Neural cell (in vitro differentiated cells): ENCODE data around the gene FAM219A. TPM values are rescaled to one million over a fixed set of nuclear protein-coding genes. Genes with fewer than 3 reads are reported as not detected.

Experiments
- H2AFZ ChIP-seq: fragments of 200-600, 300-800 bp; sonication (generic), shearing (Covaris generic); 2 replicates; pipeline ENCODE4 v1.6.0; 2014; ENCODE audit warnings: low read depth, mild to moderate bottlenecking, antibody characterized with exemption, low read length, moderate library complexity
- H3F3A ChIP-seq: fragments of 200-600 bp; shearing (Covaris generic); 2 replicates; pipeline ENCODE4 v1.6.1; 2016; ENCODE audit warnings: mild to moderate bottlenecking, moderate library complexity, mixed read lengths, antibody characterized with exemption, low read length; ENCODE audit not compliant: insufficient read depth, poor library complexity, severe bottlenecking
- H3K27ac ChIP-seq: fragments of 200-600, 300-800 bp; sonication (generic), shearing (Covaris generic); 2 replicates; pipeline ENCODE4 v1.5.1; 2014; ENCODE audit warnings: mild to moderate bottlenecking, low read length, moderate library complexity
- H3K27me3 ChIP-seq: fragments of 300-800, 200-600 bp; sonication (generic), shearing (Covaris generic); 2 replicates; pipeline ENCODE4 v1.6.0; 2014; ENCODE audit warnings: mild to moderate bottlenecking, low read depth, low read length, moderate library complexity; ENCODE audit not compliant: insufficient read depth
- H3K36me3 ChIP-seq: fragments of 300-800, 200-600 bp; sonication (generic), shearing (Covaris generic); 2 replicates; pipeline ENCODE4 v1.5.1; 2014; ENCODE audit warnings: mild to moderate bottlenecking, antibody characterized with exemption, low read length, moderate library complexity; ENCODE audit not compliant: insufficient read depth
- H3K4me2 ChIP-seq: fragments of 300-800, 200-600 bp; sonication (generic), shearing (Covaris generic); 2 replicates; pipeline ENCODE4 v1.6.0; 2014; ENCODE audit warnings: mild to moderate bottlenecking, low read length
- H3K4me3 ChIP-seq: fragments of 300-800, 200-600 bp; sonication (generic), shearing (Covaris generic); 2 replicates; pipeline ENCODE4 v1.5.1; 2014; ENCODE audit warnings: mild to moderate bottlenecking, low read length, moderate library complexity
- H3K79me2 ChIP-seq: fragments of 200-600 bp; shearing (Covaris generic); replicated peaks from 2 replicates; pipeline ENCODE4 v1.6.0; 2014; ENCODE audit warnings: mild to moderate bottlenecking, low read length, moderate library complexity; ENCODE audit not compliant: insufficient read depth
- H3K9ac ChIP-seq: fragments of 300-800, 200-600 bp; sonication (generic), shearing (Covaris generic); 2 replicates; pipeline ENCODE4 v1.6.1; 2016; ENCODE audit warnings: mild to moderate bottlenecking, low read length, mixed read lengths
- H3K9me2 ChIP-seq: fragments of 200-600 bp; shearing (Covaris generic); 2 replicates; pipeline ENCODE4 v1.6.1; 2016; ENCODE audit warnings: mild to moderate bottlenecking, low read length, mixed read lengths; ENCODE audit not compliant: insufficient read depth
- H3K9me3 ChIP-seq: fragments of 200-600, 300-800 bp; sonication (generic), shearing (Covaris generic); 2 replicates; pipeline ENCODE4 v1.6.1; 2016; ENCODE audit warnings: mild to moderate bottlenecking, mixed run types, low read length, moderate library complexity, mixed read lengths
- H4K20me1 ChIP-seq: fragments of 200-600 bp; shearing (Covaris generic); 2 replicates; pipeline ENCODE4 v1.6.1; 2016; ENCODE audit warnings: mild to moderate bottlenecking, mixed run types; ENCODE audit not compliant: insufficient read depth
- CTCF ChIP-seq: fragments of 450-650 bp; IDR thresholded peaks from 2 replicates; pipeline ENCODE4 v1.5.1; 2014; ENCODE audit warnings: antibody characterized with exemption, mild to moderate bottlenecking, moderate library complexity; ENCODE audit not compliant: poor library complexity, severe bottlenecking
- EP300 ChIP-seq: fragments of 450-650 bp; conservative IDR thresholded peaks from 2 replicates; pipeline ENCODE4 v1.6.1; 2014; ENCODE audit warnings: antibody characterized with exemption, mild to moderate bottlenecking, moderate library complexity; ENCODE audit not compliant: poor library complexity, severe bottlenecking
- EZH2 ChIP-seq: fragments of 200-600, 300-800 bp; shearing (Covaris generic), sonication (generic); IDR thresholded peaks from 2 replicates; pipeline ENCODE4 v1.6.1; 2014; ENCODE audit warnings: antibody characterized with exemption, low read length, borderline replicate concordance, mild to moderate bottlenecking; ENCODE audit not compliant: insufficient read depth, poor library complexity, severe bottlenecking
- MXI1 ChIP-seq: fragments of 450-650 bp; conservative IDR thresholded peaks from 2 replicates; pipeline ENCODE4 v1.6.1; 2014; ENCODE audit warnings: antibody characterized with exemption, mild to moderate bottlenecking; ENCODE audit not compliant: poor library complexity, severe bottlenecking
- POLR2AphosphoS5 ChIP-seq: IDR thresholded peaks from 2 replicates; pipeline ENCODE4 v1.6.1; 2012
- RAD21 ChIP-seq: fragments of 450-650 bp; conservative IDR thresholded peaks from 2 replicates; pipeline ENCODE4 v1.6.1; 2014; ENCODE audit warnings: antibody characterized with exemption, mild to moderate bottlenecking, moderate library complexity
- REST ChIP-seq: IDR thresholded peaks from 2 replicates; pipeline ENCODE4 v1.6.1; 2012; ENCODE audit warnings: borderline replicate concordance
- SMC3 ChIP-seq: fragments of 450-650 bp; conservative IDR thresholded peaks from 2 replicates; pipeline ENCODE4 v1.6.1; 2014; ENCODE audit warnings: antibody characterized with exemption, mild to moderate bottlenecking, moderate library complexity; ENCODE audit not compliant: poor library complexity
- TAF1 ChIP-seq: IDR thresholded peaks from 2 replicates; pipeline ENCODE4 v1.6.1; 2012; ENCODE audit warnings: low read depth
- polyA plus RNA-seq: library from polyadenylated mRNA; depleted of rRNA; stranded (reverse); fragments of >200 nt; gene quantifications from 2 replicates; pipeline ENCODE4 v1.2.3, GENCODE V29; 2014

Gene FAM219A
- polyA plus RNA-seq, 1 donor from 2014 or later: 56.6 TPM

- no peaks in the 10 kb centered on the region for H3K36me3 ChIP-seq
- no peak for TF ChIP-seq MXI1
- TF ChIP-seq EP300: no peak
- no peak for TF ChIP-seq RAD21
- H3K27ac ChIP-seq: no peak overlapping the region
- H3K27me3 ChIP-seq: no peaks in the 10 kb centered on the region
- H2AFZ ChIP-seq: no peak overlapping the region
- H3K9me2 ChIP-seq: no peaks in the 10 kb centered on the region
- no peak overlapping the region for H3K4me2 ChIP-seq
- H3F3A ChIP-seq: no peaks in the 10 kb centered on the region
- H3K9ac ChIP-seq: no peak overlapping the region
- peaks cover 3% of the 10 kb centered on the region for H3K79me2 ChIP-seq
- no peaks in the 10 kb centered on the region for H4K20me1 ChIP-seq
- H3K4me3 ChIP-seq: no peak overlapping the region
- no peaks in the 10 kb centered on the region for H3K9me3 ChIP-seq
These were observed 7.1 kb upstream of the FAM219A start for GRCh38 chr9:34465468-34465867.

- Histone ChIP-seq H3K27me3 (no peaks in the 10 kb centered on the region), H3K9me2 (no peaks in the 10 kb centered on the region), H3K4me3 (no peak overlapping the region), H4K20me1 (no peaks in the 10 kb centered on the region), H3K36me3 (no peaks in the 10 kb centered on the region), H3K79me2 (peaks cover 3% of the 10 kb centered on the region), H3K9me3 (no peaks in the 10 kb centered on the region), H3K4me2 (no peak overlapping the region), H3K9ac (no peak overlapping the region), H3F3A (no peaks in the 10 kb centered on the region), H2AFZ (no peak overlapping the region), H3K27ac (no peak overlapping the region)
- TF ChIP-seq EZH2: no peak
- no peak for TF ChIP-seq SMC3
- TF ChIP-seq MXI1: no peak
- no peak for TF ChIP-seq RAD21
These were observed 6.2 kb upstream of the FAM219A start for GRCh38 chr9:34464571-34464970.

GRCh38 chr9:34463901-34464232, 5.5 kb upstream of the FAM219A start:
- H3K4me3 ChIP-seq: no peak overlapping the region
- H3K27me3 ChIP-seq: no peaks in the 10 kb centered on the region
- H3K4me2 ChIP-seq: no peak overlapping the region
- no peaks in the 10 kb centered on the region for H3K36me3 ChIP-seq
- no peaks in the 10 kb centered on the region for H3K9me2 ChIP-seq
- H3K79me2 ChIP-seq: peaks cover 3% of the 10 kb centered on the region
- no peaks in the 10 kb centered on the region for H3F3A ChIP-seq
- no peak overlapping the region for H2AFZ ChIP-seq
- H3K9me3 ChIP-seq: no peaks in the 10 kb centered on the region
- H4K20me1 ChIP-seq: no peaks in the 10 kb centered on the region
- TF ChIP-seq CTCF (no peak), SMC3 (no peak), TAF1 (no peak), REST (no peak), MXI1 (no peak), EP300 (no peak), EZH2 (no peak), RAD21 (no peak), POLR2AphosphoS5 (no peak)
- no peak overlapping the region for H3K27ac ChIP-seq
- no peak overlapping the region for H3K9ac ChIP-seq
